SK-N-SH (cell line): Measurements from ENCODE around the gene BAD. TPM values are rescaled to one million over a fixed set of nuclear protein-coding genes. Genes with fewer than 3 reads are reported as not detected.

Source experiments
- CTCF ChIA-PET: fragments of 300-600, 350-600 bp; formaldehyde crosslinking; extraction: SDS; loops from one replicate; lab custom pipeline; 2021; lab: Yijun Ruan, JAX
- POLR2A ChIA-PET: fragments of 350-600 bp; sonication (Branson Sonifier 250); formaldehyde crosslinking; extraction: SDS; loops from one replicate; lab custom pipeline; 2020; ENCODE audit warnings: antibody characterized with exemption, inconsistent platforms; lab: Yijun Ruan, JAX
- DNase-seq: peaks from one replicate; pipeline ENCODE4 v3.0.0; 2012
- H2AFZ ChIP-seq: fragments of 200-600 bp; sonication (generic); 2 replicates; pipeline ENCODE4 v1.8.1; 2016; ENCODE audit warnings: antibody characterized with exemption, mild to moderate bottlenecking, low read depth
- H3F3A ChIP-seq: fragments of 200-600 bp; sonication (generic); replicated peaks from 2 replicates; pipeline ENCODE3; 2016; ENCODE audit warnings: antibody characterized with exemption, mild to moderate bottlenecking; ENCODE audit not compliant: insufficient read depth
- H3K27ac ChIP-seq, 2 experiments: fragments of 200-500 bp in 1 of 2; fragments of 200-600 bp in 1 of 2; sonication (Bioruptor generic) in 1 of 2; sonication (generic), shearing (Covaris generic) in 1 of 2; 2 replicates each; pipeline versions ENCODE4 v1.5.1 to v1.6.1; 2014 to 2016; ENCODE audit warnings: low read depth in 2 of 2, inconsistent platforms in 1 of 2, low read length in 1 of 2, mild to moderate bottlenecking in 1 of 2, mixed read lengths in 1 of 2
- H3K27me3 ChIP-seq: fragments of 200-600 bp; sonication (generic), shearing (Covaris generic); 2 replicates; pipeline ENCODE4 v1.6.1; 2016; ENCODE audit warnings: mixed run types; ENCODE audit not compliant: insufficient read depth
- H3K36me3 ChIP-seq, 2 experiments: fragments of 200-500 bp in 1 of 2; fragments of 200-600 bp in 1 of 2; sonication (Bioruptor generic) in 1 of 2; sonication (generic) in 1 of 2; replicated peaks in 1 of 2; 2 replicates each; pipeline versions ENCODE3 to v1.5.1; 2014 to 2016; ENCODE audit warnings: low read length in 1 of 2, mild to moderate bottlenecking in 1 of 2; ENCODE audit not compliant: insufficient read depth in 2 of 2, control insufficient read depth in 1 of 2
- H3K4me1 ChIP-seq, 2 experiments: fragments of 200-500 bp in 1 of 2; fragments of 200-600 bp in 1 of 2; sonication (Bioruptor generic) in 1 of 2; sonication (generic), shearing (Covaris generic) in 1 of 2; 2 replicates each; pipeline versions ENCODE4 v1.5.1 to v1.6.1; 2014 to 2016; ENCODE audit warnings: low read depth in 1 of 2, low read length in 1 of 2, mixed run types in 1 of 2; ENCODE audit not compliant: insufficient read depth in 2 of 2, control insufficient read depth in 1 of 2
- H3K4me2 ChIP-seq: fragments of 200-600 bp; sonication (generic), shearing (Covaris generic); 2 replicates; pipeline ENCODE4 v1.6.1; 2017; ENCODE audit warnings: mixed run types
- H3K4me3 ChIP-seq, 2 experiments: fragments of 200-500 bp in 1 of 2; fragments of 200-600 bp in 1 of 2; sonication (Bioruptor generic) in 1 of 2; sonication (generic), shearing (Covaris generic) in 1 of 2; 2 replicates each; pipeline versions ENCODE4 v1.5.1 to v1.8.1; 2014 to 2016; ENCODE audit warnings: low read depth in 2 of 2, inconsistent platforms in 1 of 2, low read length in 1 of 2, mild to moderate bottlenecking in 1 of 2, mixed read lengths in 1 of 2, moderate library complexity in 1 of 2
- H3K79me2 ChIP-seq: fragments of 200-600 bp; sonication (generic); 2 replicates; pipeline ENCODE4 v1.8.1; 2017; ENCODE audit warnings: mild to moderate bottlenecking; ENCODE audit not compliant: insufficient read depth
- H3K9ac ChIP-seq: fragments of 200-600 bp; sonication (generic); 2 replicates; pipeline ENCODE4 v1.6.1; 2017; ENCODE audit warnings: mixed run types
- H3K9me2 ChIP-seq: fragments of 200-600 bp; sonication (generic); 2 replicates; pipeline ENCODE4 v1.6.1; 2017; ENCODE audit warnings: mixed run types
- H3K9me3 ChIP-seq: fragments of 200-600 bp; sonication (generic); 2 replicates; pipeline ENCODE4 v1.6.1; 2017; ENCODE audit warnings: mixed run types, mild to moderate bottlenecking, moderate library complexity
- H4K20me1 ChIP-seq: fragments of 200-600 bp; sonication (generic); 2 replicates; pipeline ENCODE4 v1.6.1; 2017; ENCODE audit warnings: mild to moderate bottlenecking, mixed run types; ENCODE audit not compliant: insufficient read depth
- FOXM1 ChIP-seq: IDR thresholded peaks from 2 replicates; pipeline ENCODE4 v1.4.0; 2012; ENCODE audit warnings: low read depth, mild to moderate bottlenecking
- GATA2 ChIP-seq: sonication (generic); formaldehyde crosslinking; IDR thresholded peaks from 2 replicates; pipeline ENCODE4 v1.5.0; 2020; ENCODE audit warnings: mild to moderate bottlenecking, missing genetic modification reagents
- IRF3 ChIP-seq: fragments of 150-350 bp; IDR thresholded peaks from 2 replicates; pipeline ENCODE4 v1.6.1; 2016; ENCODE audit warnings: mild to moderate bottlenecking, low read depth, low read length
- JUND ChIP-seq: IDR thresholded peaks from 2 replicates; pipeline ENCODE4 v1.4.0; 2012
- MAX ChIP-seq: IDR thresholded peaks from 2 replicates; pipeline ENCODE4 v1.4.0; 2012; ENCODE audit warnings: low read depth
- NRF1 ChIP-seq: IDR thresholded peaks from 2 replicates; pipeline ENCODE4 v1.6.1; 2012; ENCODE audit warnings: low read depth, mild to moderate bottlenecking, low read length
- RFX5 ChIP-seq: IDR thresholded peaks from 2 replicates; pipeline ENCODE4 v1.6.1; 2012; ENCODE audit warnings: mild to moderate bottlenecking, improper control_type of control experiment, low read length
- TEAD4 ChIP-seq: IDR thresholded peaks from 2 replicates; pipeline ENCODE4 v1.4.0; 2012; ENCODE audit warnings: mild to moderate bottlenecking, borderline replicate concordance; ENCODE audit not compliant: insufficient read depth
- USF2 ChIP-seq: fragments of 150-350 bp; IDR thresholded peaks from 2 replicates; pipeline ENCODE4 v1.6.1; 2017; ENCODE audit warnings: antibody characterized with exemption, low read length, low read depth, borderline replicate concordance
- WGBS: methylation state at CpG from one replicate; pipeline ENCODE4 v1.1.6; 2017; ENCODE audit warnings: low lambda C conversion rate; 5-methylcytosine and 5-hydroxymethylcytosine counted together
- polyA plus RNA-seq, 3 experiments: library from polyadenylated mRNA; depleted of rRNA; stranded (reverse); fragments of >200 nt; gene quantifications; 2 replicates each; pipeline ENCODE4 v1.2.3, GENCODE V29; 2012

The BAD gene
- polyA plus RNA-seq, 1 of the 3 experiments (the other 2 are of a cell fraction) = 80.9 TPM

- no peaks in the 10 kb centered on the region for H3K9me2 ChIP-seq
- H3K4me2 ChIP-seq = no peak overlapping the region
- 92% methylated on average over 9 of the region's 32 CpGs for WGBS
- no peaks in the 10 kb centered on the region for H3K27me3 ChIP-seq
- no peaks in the 10 kb centered on the region for H4K20me1 ChIP-seq
- no peak overlapping the region for H3K4me3 ChIP-seq
- peaks cover 23 to 43% of the 10 kb centered on the region in 2 experiments for H3K36me3 ChIP-seq
- TF ChIP-seq TEAD4 (no peak), NRF1 (no peak)
- TF ChIP-seq, all 33 proteins: peak for 0
- no peak overlapping the region for H3K9ac ChIP-seq
- POLR2A ChIA-PET = no interaction called here
- peaks cover 0 to 15% of the 10 kb centered on the region in 2 experiments; a peak in 2 of 4 replicates for H3K4me1 ChIP-seq
- no peaks in the 10 kb centered on the region for H3K9me3 ChIP-seq
- no peak for DNase-seq
- no peak overlapping the region for H2AFZ ChIP-seq
- H3F3A ChIP-seq = peaks cover 3% of the 10 kb centered on the region
- peaks cover 5% of the 10 kb centered on the region for H3K79me2 ChIP-seq
- CTCF ChIA-PET = interaction anchor here (1.2 kb wide), 1 partner anchor 13 kb away, joined by 3 read pairs; no protein-coding TSS in a partner anchor
- H3K27ac ChIP-seq = no peak overlapping the region
Measured at GRCh38 chr11:64258946-64259532, 25.4 kb downstream of the BAD start.

GRCh38 chr11:64258356-64258755 lies 26.1 kb downstream of the BAD start:
- Histone ChIP-seq H4K20me1 (peaks cover 6% of the 10 kb centered on the region), H3K9ac (no peak overlapping the region), H3F3A (peaks cover 3% of the 10 kb centered on the region), H3K27ac (no peak overlapping the region), H3K79me2 (peaks cover 11% of the 10 kb centered on the region), H2AFZ (no peak overlapping the region), H3K27me3 (no peaks in the 10 kb centered on the region), H3K36me3 (peaks cover 22 to 43% of the 10 kb centered on the region in 2 experiments), H3K9me2 (no peaks in the 10 kb centered on the region), H3K4me2 (no peak overlapping the region), H3K4me1 (peaks cover 3 to 12% of the 10 kb centered on the region in 2 experiments; a peak in 3 of 4 replicates), H3K9me3 (no peaks in the 10 kb centered on the region), H3K4me3 (no peak overlapping the region)
- no peak for DNase-seq
- TF ChIP-seq USF2 = no peak
- TF ChIP-seq TEAD4 = no peak
- TF ChIP-seq IRF3 = no peak
- no peak for TF ChIP-seq MAX
- TF ChIP-seq JUND = no peak
- TF ChIP-seq RFX5 = no peak
- no peak for TF ChIP-seq FOXM1
- no peak for TF ChIP-seq GATA2 (CRISPR knock-in tag)
- ChIA-PET CTCF (interaction anchor here (0.7 to 1.2 kb wide), 3 partner anchors 11 to 54 kb away, joined by 3 read pairs; no protein-coding TSS in a partner anchor), POLR2A (no interaction called here)
- WGBS = 83% methylated on average over 7 of the region's 24 CpGs
